OCI-LY1 (cell line): ENCODE data around the gene ZNF521.

Source experiments
- EZH2 ChIP-seq: fragments of 200-600 bp; sonication (generic), shearing (Covaris generic); IDR thresholded peaks from 2 replicates; pipeline ENCODE4 v1.8.0; 2017; ENCODE audit warnings: borderline replicate concordance, mixed run types, mild to moderate bottlenecking, antibody characterized with exemption, low read length, moderate library complexity, mixed read lengths
- TF ChIP-seq, protein P1 (sequence below): fragments of 200-600 bp; sonication (generic), shearing (Covaris generic); IDR thresholded peaks from 2 replicates; pipeline ENCODE4 v1.5.1; 2017; ENCODE audit warnings: mild to moderate bottlenecking, antibody characterized with exemption, low read length, moderate library complexity, mixed read lengths

DNA sequence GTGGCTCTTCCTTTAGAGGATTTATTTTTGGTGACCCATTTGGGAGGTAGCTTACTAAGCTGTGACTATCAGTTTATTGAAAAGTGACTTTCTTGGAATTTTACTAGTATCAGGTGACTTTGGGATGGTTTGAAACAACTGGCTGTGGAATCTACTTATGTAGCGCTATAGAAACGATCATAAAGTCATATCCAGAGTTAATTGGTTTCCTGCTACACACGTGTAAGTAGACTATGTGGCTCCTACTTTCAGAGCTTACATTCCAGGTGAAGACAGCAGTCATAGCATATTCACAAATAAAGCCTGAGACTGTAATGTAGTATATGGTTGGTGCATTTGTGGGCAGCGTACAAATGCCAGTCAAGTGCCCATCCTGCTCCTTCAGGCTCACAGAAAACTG is 308.9 kb downstream of the ZNF521 start:
- TF ChIP-seq, protein P1, sequence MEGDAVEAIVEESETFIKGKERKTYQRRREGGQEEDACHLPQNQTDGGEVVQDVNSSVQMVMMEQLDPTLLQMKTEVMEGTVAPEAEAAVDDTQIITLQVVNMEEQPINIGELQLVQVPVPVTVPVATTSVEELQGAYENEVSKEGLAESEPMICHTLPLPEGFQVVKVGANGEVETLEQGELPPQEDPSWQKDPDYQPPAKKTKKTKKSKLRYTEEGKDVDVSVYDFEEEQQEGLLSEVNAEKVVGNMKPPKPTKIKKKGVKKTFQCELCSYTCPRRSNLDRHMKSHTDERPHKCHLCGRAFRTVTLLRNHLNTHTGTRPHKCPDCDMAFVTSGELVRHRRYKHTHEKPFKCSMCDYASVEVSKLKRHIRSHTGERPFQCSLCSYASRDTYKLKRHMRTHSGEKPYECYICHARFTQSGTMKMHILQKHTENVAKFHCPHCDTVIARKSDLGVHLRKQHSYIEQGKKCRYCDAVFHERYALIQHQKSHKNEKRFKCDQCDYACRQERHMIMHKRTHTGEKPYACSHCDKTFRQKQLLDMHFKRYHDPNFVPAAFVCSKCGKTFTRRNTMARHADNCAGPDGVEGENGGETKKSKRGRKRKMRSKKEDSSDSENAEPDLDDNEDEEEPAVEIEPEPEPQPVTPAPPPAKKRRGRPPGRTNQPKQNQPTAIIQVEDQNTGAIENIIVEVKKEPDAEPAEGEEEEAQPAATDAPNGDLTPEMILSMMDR, result no peak
- no peak for TF ChIP-seq EZH2
